ENCODE results near the gene ZBTB40.

The ZBTB40 gene

DNA sequence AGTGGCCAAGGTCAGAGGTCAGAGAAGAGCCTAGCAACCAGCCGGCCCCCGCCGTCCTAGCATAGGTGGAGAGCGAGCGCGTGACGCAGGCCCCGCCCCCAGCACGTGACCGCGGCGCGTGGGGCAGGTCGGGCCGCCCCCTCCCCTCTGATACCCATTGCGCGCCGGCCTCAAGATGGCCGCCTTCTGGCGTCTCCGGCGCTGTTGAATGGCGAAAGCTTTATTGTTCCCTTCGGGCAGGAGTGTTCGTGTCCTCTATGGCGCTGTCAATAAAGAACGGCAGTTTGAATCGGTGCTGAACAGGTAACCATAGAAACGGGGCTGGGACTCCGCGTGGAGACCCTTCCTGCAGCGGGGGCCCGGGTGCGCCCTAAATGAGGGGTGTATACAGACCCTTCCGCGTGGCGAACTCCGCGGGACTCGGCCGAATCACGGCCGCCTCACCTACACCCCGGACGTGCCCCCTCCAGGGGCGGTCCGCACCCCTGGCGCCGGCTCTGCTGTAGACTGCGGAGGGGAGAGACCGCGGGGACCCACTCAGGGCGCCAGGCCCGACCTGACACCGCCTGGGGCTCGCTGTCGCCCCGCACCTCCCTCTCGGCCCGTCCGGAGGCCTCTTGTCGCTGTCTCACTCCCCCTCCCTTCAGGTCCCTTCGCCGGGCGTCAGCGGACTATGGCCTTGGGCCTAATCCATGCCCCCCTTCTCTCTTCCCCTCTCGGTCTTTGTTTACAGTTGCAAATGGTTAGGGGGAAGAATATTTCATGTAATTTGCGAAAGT is at the start of gene ZBTB40:
Gene ZBTB40 (plus strand): TSS at position 150 of the 779 bp plus-strand sequence. CDS start 38,098 bp downstream, outside the sequence.
- DNase-seq (ENCODE audit: low spot score) (peak; percentile 96), FAIRE-seq (no peak)

DNA sequence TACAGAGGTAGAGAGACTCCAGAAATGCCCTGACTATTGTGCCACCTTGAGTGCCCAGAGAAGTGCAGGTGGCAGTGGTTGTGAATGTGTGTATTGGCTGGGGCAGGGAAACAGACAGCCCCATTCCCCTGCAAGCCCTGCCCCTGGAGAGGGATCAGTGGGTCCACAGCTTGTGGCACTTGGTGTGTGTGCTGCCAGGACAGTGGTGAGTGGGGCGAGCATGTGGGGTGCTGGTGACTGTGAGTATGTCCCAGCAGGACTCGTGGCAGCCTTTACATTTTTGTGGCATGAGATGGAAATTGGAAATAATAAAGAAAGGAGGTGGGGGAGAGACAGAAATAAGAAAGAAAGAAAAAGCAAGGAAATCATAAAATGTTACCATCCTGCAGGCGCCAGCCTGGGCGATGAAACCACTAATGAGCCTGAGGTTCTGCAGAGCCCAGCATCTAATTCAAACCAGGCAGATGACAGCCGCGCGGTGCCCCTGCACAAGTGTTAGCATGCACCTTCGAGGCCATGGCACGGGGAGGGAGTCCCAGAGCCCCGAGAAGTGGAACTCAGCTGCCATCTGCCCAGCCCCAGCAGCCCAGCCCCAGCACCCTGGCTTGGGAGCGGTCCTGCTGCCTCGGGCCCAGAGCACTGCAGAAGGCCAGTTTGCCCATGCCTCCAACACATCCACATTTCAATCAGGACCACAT is 49.1 kb upstream of the ZBTB40 start:
- DNase-seq (ENCODE audit: low spot score) (no peak), FAIRE-seq (no peak)

DNA sequence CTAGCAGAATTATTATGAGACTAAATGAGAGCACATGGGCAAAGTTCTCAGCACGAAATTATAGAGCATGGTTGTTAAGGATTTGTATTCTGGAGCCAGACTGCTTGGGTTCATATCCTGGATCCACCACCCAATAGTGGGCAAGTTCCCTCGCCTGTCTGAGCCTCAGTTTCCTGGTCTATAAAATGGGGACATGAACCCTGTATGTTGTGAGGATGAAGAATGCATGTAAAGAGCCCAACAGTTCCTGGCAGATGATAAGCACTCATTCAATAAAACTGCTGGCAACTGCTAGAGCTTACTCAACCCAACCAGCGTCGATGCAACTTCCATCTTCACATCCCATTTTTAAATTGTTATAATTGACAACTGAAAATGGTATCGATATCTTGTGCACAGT is 47.2 kb upstream of the ZBTB40 start:
- DNase-seq (ENCODE audit: low spot score) = no peak
- FAIRE-seq = no peak

GRCh38 chr1:22406722-22407495 is 44.7 kb upstream of the ZBTB40 start:
- no peak for DNase-seq (ENCODE audit: low spot score)
- FAIRE-seq = no peak

- DNase-seq (ENCODE audit: low spot score) (no peak), FAIRE-seq (no peak)
Measured at GRCh38 chr1:22408230-22408629, 43.4 kb upstream of the ZBTB40 start.

DNA sequence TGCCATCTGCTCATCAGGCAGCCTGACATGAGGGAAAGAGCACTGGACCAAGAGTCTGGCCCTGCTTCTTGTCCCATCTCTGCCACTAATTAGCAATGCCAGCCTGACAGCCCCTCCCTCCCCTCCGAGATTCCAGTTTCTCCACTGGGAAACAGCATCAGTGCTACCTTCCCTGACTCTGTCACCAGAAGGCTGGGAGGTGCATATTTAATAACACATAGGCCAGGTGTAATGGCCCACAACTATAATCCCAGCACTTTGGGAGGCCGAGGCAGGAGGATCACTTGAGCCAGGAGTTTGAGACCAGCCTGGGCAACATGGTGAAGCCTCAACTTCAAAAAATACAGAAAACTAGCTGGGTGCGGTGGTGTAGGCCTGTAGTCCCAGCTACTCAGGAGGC is 41.2 kb upstream of the ZBTB40 start:
- DNase-seq (ENCODE audit: low spot score) (no peak), FAIRE-seq (no peak)

- no peak for FAIRE-seq
- DNase-seq (ENCODE audit: low spot score) = no peak
Measured at GRCh38 chr1:22410928-22411495, 40.6 kb upstream of the ZBTB40 start.

GRCh38 chr1:22411589-22411988 is 40.1 kb upstream of the ZBTB40 start:
- FAIRE-seq (no peak), DNase-seq (ENCODE audit: low spot score) (no peak)

GRCh38 chr1:22412932-22413727 is 38.5 kb upstream of the ZBTB40 start:
- DNase-seq (ENCODE audit: low spot score) (no peak), FAIRE-seq (peak; percentile 27)

DNA sequence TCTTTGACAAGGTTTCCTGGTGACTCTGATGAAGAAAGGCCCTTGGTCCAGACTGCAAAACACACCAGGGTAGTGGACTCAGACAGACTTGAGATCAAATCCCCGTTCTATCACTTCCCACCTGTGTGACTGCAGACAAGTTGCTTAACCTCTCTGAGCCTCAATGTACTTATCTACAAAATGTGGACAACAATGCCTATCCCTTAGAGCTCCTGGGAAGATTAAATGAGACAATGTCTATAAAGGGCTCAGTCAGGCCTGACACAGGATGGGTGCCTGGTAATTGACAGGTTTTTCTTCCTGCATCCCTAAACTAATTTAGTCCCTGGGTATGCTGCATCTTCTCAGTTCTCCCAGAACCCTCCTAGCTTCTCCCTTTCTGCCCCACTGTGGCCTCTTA is 37.9 kb upstream of the ZBTB40 start:
- DNase-seq (ENCODE audit: low spot score) = no peak
- FAIRE-seq = no peak

DNA sequence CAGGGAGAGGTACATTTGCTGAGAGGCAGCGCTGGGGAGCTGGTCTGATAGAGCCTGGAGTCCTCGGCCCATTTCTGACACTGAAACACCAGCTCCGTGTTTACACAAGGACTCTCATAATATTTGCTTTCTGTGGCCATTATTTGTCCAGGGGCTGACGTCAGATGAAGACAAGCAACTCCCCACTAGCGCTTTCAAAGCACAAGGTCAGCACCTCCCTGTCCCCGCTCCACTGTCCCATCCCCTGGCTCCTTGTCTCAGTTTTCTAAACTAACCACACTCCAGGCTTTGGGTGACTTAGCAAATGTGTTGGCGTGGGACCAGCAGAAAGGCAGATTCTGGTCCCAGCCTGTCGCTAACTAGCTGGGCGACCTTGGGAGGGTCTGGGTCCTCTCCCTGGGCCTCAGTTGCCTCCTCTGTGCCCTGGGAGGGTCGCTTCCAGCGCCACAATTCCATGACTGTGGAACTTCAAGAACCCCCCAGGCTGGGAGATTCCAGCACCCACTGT is 37.4 kb upstream of the ZBTB40 start:
- no peak for FAIRE-seq
- no peak for DNase-seq (ENCODE audit: low spot score)

DNA sequence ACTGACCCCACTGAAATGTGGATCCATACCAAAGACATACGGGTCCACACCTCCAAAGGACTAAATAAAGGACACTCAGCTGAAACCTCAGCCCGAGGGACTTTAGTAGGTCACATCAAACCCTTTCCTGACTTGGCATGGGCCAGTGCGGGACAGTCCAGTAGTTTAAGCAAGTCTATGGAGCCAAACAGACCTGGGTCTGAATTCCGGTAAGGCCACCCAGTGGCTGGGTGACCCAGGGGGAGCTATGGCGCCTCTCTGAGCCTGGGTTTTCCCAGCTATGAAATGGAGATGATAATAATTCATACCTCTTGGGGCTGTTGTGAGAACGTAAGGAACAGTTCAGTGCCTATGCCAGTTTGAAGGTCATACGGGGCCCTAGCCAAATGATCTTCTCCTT is 36.2 kb upstream of the ZBTB40 start:
- FAIRE-seq = no peak
- no peak for DNase-seq (ENCODE audit: low spot score)

DNA sequence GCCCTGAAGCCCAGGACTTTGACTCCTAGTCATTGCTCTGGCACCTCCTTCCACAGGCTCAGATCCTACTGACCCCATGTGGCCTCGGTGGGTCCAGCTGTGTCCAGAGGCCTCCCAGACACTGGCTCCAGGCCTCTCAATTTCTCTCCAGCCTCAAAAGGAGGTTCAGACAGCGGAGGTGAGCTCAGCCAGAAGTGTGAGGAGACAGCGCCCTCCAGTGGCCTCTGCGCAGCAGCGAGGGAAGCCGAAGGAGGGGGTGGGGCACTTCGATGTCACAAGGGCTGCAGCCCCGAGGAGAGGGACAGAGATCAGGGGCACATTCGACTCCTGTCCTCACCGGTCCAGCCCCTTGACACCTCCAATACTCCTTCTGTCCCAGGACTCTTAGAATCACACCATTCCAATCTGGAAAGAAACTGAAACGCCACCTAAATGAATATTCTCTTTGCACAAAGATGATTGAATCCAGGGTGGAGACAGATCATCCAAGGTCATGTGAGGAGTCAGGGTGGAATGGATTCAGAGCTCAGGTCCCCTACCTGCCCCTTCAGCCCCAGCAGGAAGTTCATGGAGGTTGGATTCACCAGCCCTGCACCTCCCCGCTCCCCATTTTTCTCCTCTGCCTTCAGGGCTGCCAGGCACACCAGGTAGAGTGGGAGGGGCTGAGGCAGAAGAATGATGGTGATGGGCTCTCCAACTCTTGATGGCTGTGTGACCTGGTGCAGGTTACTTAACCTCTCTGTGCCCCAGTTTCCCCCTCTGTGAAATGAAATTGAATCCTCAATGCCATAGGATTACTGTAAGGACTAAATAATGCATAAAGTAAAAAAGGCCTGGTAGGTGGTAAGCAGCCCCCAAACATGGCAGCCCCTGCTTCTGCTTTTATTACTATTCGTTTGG is 34.8 kb upstream of the ZBTB40 start:
- FAIRE-seq (peak; percentile 62), DNase-seq (ENCODE audit: low spot score) (peak; percentile 84)

GRCh38 chr1:22417466-22417865 is 34.2 kb upstream of the ZBTB40 start:
- FAIRE-seq (no peak), DNase-seq (ENCODE audit: low spot score) (no peak)

GRCh38 chr1:22418312-22418711 is 33.3 kb upstream of the ZBTB40 start:
- DNase-seq (ENCODE audit: low spot score) (no peak), FAIRE-seq (no peak)

- DNase-seq (ENCODE audit: low spot score) = no peak
- FAIRE-seq = peak; percentile 73
Measured at GRCh38 chr1:22418933-22419382, 32.7 kb upstream of the ZBTB40 start.

GRCh38 chr1:22420455-22421053 is 31.1 kb upstream of the ZBTB40 start:
- peak; percentile 90 for DNase-seq (ENCODE audit: low spot score)
- FAIRE-seq = peak; percentile 66

GRCh38 chr1:22426781-22427180 is 24.9 kb upstream of the ZBTB40 start:
- no peak for FAIRE-seq
- no peak for DNase-seq (ENCODE audit: low spot score)

- FAIRE-seq (no peak), DNase-seq (ENCODE audit: low spot score) (peak; percentile 65)
Measured at GRCh38 chr1:22428672-22429071, 23.0 kb upstream of the ZBTB40 start.
